ENCODE measurements around the gene NFYB.
"Not testable (repeated sequence)": the region's sequence is repeated elsewhere in the genome, so short reads cannot be mapped to it uniquely, and the experiment has no call there.

NFYB gene

GRCh38 chr12:104115587-104115975 is 22.4 kb downstream of the NFYB start:
- DNase-seq (ENCODE audit: low read depth, low spot score), result no peak

GRCh38 chr12:104114834-104115586 is 23.0 kb downstream of the NFYB start:
- not testable (repeated sequence) for DNase-seq (ENCODE audit: low read depth, low spot score)

GRCh38 chr12:104109446-104110271 is 28.4 kb downstream of the NFYB start:
- no peak for DNase-seq (ENCODE audit: low read depth, low spot score)

DNA sequence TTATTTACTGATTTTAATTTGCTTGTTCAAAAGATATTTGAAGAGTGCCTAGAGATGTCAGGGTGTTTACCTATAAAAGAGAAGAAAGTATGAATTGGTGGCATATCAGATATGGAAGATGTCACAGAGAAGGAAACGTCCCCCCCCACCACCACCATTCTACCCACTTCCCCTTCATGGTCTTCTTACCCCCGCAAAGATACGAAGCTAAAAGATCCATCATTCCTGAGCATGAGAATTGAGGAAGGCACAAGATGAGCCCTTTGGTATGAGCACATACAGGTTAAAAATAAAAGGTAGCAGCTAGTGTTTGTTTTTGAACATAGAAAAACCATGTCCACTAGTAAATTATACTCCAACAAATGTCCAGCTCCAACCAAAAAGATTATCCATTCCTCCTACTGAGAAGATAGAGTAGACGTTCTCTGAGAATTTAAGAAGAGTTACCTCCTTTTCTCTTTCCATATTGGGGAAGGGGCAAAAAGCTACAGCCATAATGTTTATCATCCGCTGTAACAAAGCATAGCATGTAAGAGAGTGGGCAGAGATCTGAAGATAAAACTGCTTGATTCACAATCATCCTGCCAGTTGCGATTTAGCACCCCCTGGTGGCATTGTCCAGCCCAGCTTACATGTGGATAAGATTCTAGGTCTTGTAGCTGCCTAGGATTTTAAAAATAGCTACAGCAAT is 29.1 kb downstream of the NFYB start:
- peak; percentile 90 for DNase-seq (ENCODE audit: low read depth, low spot score)

- DNase-seq (ENCODE audit: low read depth, low spot score), result no peak
Observed at GRCh38 chr12:104106965-104107364, 31.0 kb downstream of the NFYB start.

DNA sequence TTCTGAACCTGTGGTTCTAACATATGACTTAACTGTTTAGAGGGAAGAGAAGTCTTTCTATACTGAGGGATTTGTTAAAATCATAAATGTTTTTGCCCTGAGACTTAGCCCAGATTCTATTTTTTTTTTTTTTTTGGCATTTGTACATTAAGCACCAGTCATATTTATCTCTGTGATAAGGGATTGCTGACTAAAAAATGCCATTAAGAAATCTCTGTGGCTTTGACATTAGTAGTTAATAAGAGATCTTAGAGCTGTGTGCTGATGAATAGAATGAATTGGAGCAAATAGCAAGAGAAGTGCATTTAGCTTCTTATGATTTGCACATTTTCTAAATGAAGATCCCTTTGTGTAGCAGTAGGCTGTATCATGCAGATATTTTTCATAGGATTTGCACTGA is 32.5 kb downstream of the NFYB start:
- no peak for DNase-seq (ENCODE audit: low read depth, low spot score)

DNA sequence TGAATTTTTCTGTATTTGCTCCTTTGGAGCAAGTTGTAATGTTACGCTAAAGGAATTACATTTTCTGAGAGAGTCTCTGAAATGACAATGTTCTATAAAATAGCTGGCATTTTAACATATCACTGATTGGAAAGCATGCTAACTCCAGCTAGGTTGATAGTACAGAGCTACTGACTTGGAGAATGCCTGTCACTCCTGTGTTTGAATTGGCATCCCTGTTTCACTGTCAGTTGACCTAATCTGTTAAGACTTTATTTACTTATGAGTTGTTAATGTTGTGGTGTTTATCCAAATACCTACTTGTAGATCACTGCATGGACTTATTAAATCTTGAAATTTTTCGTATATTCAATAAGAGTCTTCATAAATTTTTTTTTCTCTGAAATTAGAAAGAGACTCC is 40.1 kb downstream of the NFYB start:
- no peak for DNase-seq (ENCODE audit: low read depth, low spot score)

DNA sequence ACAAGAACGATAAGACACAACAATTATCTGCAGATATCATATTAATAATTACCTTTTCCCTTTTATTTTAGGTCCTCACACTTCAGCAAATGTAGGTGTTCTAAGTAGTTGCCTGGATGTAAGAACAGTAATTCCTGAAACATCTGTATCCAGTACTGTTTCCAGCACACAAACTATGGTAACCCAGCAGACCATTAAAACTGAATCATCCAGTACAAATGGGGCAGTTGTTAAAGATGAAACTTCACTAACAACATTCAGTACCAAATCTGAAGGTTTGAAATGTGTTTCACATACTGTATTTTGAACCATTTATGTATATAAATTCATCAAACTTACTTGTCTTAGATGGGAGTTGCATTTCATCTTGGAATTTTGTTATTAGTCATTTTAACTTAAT is 42.7 kb downstream of the NFYB start:
- DNase-seq (ENCODE audit: low read depth, low spot score), result no peak

DNA sequence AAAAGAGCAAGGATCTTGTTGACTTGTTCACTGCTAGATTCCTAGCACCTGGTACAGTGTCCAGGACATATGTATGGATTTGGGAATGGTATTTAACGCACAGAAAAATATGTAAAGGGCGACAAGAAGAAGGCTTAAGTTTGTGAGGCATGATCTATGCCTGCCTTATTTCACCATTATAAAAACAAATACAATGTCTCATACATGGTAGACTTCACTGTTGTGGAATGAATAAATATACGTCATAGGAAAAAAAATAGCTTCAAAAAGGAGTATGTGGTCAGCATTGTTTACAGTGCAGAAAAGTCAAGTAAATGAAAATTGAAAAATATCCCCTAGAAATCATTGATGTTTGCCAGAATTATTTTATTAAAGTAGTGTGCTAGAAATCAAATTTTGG is 43.7 kb downstream of the NFYB start:
- DNase-seq (ENCODE audit: low read depth, low spot score), result peak; percentile 16

- no peak for DNase-seq (ENCODE audit: low read depth, low spot score)
Observed at GRCh38 chr12:104091136-104091535, 46.9 kb downstream of the NFYB start.

- no peak for DNase-seq (ENCODE audit: low read depth, low spot score)
Observed at GRCh38 chr12:104090685-104091084, 47.3 kb downstream of the NFYB start.

DNA sequence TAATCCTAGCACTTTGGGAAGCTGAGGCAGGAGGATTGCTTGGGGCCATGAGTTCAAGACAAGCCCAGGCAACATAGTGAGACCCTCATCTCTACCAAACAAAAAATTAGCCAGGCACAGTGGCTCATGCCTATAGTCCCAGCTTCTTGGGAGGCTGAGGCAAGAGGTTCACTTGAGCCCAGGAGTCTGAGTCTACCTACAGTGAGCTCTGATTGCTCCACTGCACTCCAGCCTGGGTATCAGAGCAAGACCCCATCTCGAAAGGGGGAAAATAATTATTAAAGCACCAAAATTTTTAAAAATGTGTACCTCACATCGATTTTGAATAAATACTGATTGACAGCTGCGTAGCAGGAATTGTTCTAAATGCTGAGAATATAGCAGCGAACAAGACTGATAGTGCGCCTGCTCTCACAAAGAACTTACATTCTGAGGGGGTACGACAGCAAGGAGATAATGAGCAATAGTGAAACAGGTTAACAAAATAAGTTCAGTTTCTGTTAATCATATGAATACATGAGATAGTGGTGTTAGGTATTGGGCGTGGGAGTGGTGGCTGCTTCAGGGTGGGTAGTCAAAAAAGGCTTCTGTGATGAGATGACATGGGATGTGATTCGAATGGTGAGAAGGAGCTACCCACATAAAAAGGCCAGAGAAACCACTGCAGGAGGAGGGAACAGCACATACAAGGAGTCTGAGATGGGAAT is 54.1 kb downstream of the NFYB start:
- no peak for DNase-seq (ENCODE audit: low read depth, low spot score)

GRCh38 chr12:104080764-104081163 is 57.2 kb downstream of the NFYB start:
- DNase-seq (ENCODE audit: low read depth, low spot score), result no peak

DNA sequence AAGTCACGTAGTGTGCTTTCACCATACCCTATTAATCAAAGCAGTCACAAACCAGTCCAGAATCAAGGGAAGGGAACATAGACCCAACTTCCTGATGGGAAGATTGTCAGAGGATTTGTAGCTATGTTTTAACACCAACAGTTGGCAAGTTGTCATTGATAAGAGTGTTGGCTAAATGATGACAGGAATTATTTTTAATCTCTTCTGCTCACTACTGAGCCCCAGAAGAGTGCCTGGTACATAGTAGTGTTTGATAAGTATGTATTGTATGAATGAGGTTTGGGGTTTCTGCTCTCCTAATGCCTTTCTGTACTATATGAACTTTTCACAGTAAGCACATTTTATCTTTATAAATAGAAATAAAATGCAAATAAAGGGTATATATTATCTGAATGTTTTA is 59.0 kb downstream of the NFYB start:
- DNase-seq (ENCODE audit: low read depth, low spot score), result no peak

DNA sequence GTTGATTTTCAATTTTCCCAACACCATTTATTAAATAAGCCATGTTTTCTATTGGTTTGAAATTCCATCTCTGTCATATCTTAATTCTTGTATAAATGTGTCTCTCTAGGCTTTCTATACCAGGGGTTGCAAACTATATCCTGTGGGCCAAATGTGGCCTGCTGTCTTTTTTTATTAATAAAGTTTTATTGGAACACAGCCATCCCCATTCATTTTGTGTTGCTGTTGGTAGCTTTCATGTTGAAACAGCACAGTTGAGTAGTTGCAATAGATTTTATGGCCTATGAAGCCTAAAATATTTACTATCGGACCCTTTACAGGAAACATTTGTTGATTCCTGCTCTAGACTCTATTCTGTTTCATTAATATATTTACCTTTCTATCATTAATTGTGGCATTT is 64.3 kb downstream of the NFYB start:
- no peak for DNase-seq (ENCODE audit: low read depth, low spot score)

GRCh38 chr12:104072099-104072498 is 65.9 kb downstream of the NFYB start:
- no peak for DNase-seq (ENCODE audit: low read depth, low spot score)
